Measurements from ENCODE around the gene CAVIN2.
"Not testable (repeated sequence)": the region's sequence is repeated elsewhere in the genome, so short reads cannot be mapped to it uniquely, and the experiment has no call there.

Gene CAVIN2

DNA sequence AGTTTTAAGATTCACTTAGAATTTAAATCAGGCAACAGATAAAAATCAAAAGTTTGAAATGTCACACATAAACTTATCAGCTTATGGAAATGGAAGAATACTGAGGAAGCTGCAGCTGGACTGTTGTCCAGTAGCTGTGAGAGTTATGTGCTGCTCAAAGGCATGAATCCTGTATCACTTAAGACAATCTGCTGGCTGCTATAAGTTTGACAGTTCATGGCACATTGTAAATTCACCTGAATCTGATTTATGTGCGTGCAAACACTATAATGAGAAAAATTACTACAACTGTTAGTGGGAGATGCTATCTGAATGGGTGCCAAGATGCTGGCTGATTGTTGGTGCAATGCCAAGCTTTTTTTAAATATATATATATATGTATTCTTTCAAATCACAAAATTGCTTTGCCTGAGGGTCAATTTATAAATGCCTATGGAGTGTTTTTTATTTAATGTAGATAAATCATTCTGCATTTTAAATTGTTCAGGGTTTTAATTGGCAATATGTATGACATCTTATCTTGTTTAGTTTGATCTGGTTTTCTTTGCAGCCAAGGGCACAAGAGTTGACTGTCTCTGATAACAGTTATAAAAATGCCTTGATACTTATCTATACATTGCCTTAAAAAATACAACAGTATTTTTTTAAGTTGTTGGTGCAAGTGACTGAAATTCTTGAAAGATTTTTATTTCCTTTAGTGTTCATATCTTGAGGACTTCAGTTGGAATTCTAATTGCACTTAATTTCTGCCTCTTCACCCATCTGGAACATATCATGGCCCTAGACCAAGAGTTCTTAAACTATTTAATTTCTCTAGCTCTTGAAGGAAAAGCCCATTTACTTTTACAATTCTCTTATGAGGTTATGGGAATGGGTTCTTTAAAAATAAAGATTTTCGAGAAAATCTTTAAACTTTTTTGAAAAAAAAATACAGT is 48.7 kb downstream of the CAVIN2 start:
- peak; percentile 14 for DNase-seq

DNA sequence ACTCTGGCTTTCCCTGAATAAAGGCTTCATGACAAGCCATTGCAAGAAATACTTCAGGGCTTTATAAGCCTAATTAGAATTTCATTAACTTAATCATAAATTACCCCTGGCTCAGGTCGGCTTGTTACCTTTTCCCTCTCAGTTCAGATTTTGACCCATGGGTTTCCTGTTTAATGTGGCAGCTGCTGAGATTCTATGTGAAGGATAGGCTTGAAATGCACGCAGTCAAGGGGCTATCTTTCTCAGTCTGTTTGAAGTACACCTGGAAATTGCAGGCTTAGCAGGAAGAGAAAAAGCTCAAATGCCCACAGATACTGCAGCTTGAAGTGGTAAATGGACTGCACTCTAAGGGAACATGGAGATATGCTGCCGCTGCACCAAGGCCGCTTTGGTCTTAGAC is 49.4 kb downstream of the CAVIN2 start:
- DNase-seq: no peak

DNA sequence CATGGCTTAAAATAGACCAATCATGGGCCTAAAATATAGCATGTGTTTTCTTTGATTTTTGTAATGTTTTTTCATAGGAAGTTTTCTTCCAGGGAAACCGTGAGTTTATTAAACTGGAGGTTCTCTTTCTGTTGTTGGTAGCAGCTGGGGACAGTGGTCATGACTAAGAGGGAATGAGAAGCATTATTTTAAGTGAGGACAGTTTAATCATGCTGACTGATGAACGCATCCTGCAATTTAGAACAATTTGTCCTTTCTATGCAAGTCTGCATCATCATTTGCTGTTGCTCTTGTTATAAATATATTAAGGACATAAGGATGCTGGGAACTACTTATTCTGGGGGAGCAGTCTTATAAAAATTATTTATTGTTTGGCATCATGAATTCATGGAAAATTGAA is 51.2 kb downstream of the CAVIN2 start:
- no peak for DNase-seq

GRCh38 chr2:191791953-191792560 is 54.8 kb downstream of the CAVIN2 start:
- no peak for DNase-seq

DNA sequence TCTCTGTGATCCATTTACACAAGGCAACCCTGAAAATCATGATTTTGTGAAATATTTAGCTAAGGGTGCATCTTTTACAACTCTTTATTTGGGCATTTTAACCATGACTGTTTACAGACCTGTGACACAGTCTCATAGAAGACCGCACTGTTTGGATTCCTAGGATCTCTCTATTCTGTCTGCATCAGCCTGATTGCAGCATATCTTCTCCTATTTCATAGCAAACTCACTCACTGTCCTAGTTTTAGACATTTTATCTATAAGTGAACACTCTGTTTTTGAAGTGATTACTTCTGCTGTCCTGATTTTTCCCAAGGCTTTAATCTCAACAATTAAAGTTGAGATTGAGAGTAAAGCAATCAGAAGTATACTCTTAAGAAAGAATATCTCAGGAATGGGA is 56.2 kb downstream of the CAVIN2 start:
- DNase-seq: no peak

GRCh38 chr2:191789796-191790195 is 57.1 kb downstream of the CAVIN2 start:
- no peak for DNase-seq

GRCh38 chr2:191786694-191787093 is 60.2 kb downstream of the CAVIN2 start:
- DNase-seq: no peak

GRCh38 chr2:191785651-191786050 is 61.2 kb downstream of the CAVIN2 start:
- not testable (repeated sequence) for DNase-seq
